BLaER1 treated with 17β-estradiol and CSF1 and Interleukin-3, amounts not matched to agents 10 nM and 100 nM (cell line): Measurements from ENCODE around the gene TMEM184B.

Experiments used
- H3K27ac ChIP-seq, 11 experiments: shearing (Covaris generic); formaldehyde crosslinking; 2 replicates each; pipeline ENCODE4 v1.8.1; 2022
- H3K27me3 ChIP-seq, 11 experiments: shearing (Covaris generic); formaldehyde crosslinking; 2 replicates each; pipeline ENCODE4 v1.8.1; 2022
- H3K36me3 ChIP-seq, 11 experiments: shearing (Covaris generic); formaldehyde crosslinking; 2 replicates each; pipeline ENCODE4 v1.8.1; 2022
- H3K4me1 ChIP-seq, 10 experiments: shearing (Covaris generic); formaldehyde crosslinking; 2 replicates each; pipeline ENCODE4 v1.8.1; 2022
- H3K4me2 ChIP-seq, 11 experiments: shearing (Covaris generic); formaldehyde crosslinking; 2 replicates each; pipeline ENCODE4 v1.8.1; 2022
- H3K4me3 ChIP-seq, 10 experiments: shearing (Covaris generic); formaldehyde crosslinking; 2 replicates each; pipeline ENCODE4 v1.8.1; 2022
- H3K9ac ChIP-seq, 11 experiments: shearing (Covaris generic); formaldehyde crosslinking; 2 replicates each; pipeline ENCODE4 v1.8.1; 2022
- H3K9me3 ChIP-seq, 11 experiments: shearing (Covaris generic); formaldehyde crosslinking; replicated peaks in 1 of 11; 2 replicates each; pipeline ENCODE4 v1.8.1; 2022
- H4K20me1 ChIP-seq, 11 experiments: shearing (Covaris generic); formaldehyde crosslinking; 2 replicates each; pipeline ENCODE4 v1.8.1; 2022
- Cebpa-rat ChIP-seq, 11 experiments: shearing (Covaris generic); IDR thresholded peaks; 2 replicates each; pipeline ENCODE4 v1.8.1; 2022

Gene TMEM184B

DNA sequence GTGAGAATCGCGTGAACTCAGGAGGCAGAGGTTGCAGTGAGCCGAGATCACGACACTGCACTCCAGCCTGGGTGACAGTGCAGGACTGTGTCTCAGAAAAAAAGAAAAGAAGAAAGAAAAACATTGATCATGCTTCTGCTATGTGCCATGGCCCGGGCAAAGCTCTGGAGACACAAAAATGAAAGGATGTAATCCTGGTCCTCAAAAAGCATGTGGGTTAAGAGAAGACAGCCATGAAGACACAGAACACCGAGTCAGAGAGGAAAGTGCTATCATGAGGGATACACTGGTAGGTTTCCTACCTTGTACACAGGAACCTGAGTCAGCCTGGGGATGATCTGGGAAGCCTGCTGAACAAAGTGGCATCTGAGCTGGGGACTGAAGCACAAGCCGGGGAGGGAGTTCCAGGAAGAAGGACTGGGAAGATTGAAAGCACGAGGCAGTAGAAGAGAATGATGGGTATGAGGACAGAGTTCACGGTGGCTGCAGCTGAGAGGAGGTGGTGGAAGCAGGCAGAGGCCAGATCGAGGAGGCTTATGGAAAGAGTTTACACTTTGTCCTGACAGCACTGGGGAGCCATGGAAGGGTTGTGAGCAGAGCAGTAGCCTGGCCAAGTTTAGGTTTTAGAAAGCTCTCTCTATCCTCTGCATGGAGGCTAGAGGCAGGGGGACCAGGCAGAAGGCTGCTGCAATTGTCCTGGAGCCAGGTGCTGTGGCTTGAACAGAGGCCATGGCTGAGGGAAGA, 80.9 kb downstream of the TMEM184B start:
- H3K36me3 ChIP-seq = no peaks in the 10 kb centered on the region
- no peak for TF ChIP-seq Cebpa-rat (IDR thresholded peaks at IDR 0.05)
- H3K4me3 ChIP-seq = no peak overlapping the region
- H3K27ac ChIP-seq = peak overlapping the region in 4 of 11 experiments; percentile 18 to 82 (median 38); a peak in 4 of 22 replicates
- peaks cover 20 to 69% (median 52%) of the 10 kb centered on the region in 10 experiments for H3K4me1 ChIP-seq
- H3K9ac ChIP-seq = peak overlapping the region in 2 of 11 experiments; percentile 3 to 18; a peak in 1 of 22 replicates
- H3K9me3 ChIP-seq = no peaks in the 10 kb centered on the region
- H3K27me3 ChIP-seq = no peaks in the 10 kb centered on the region
- H3K4me2 ChIP-seq = peak overlapping the region in 5 of 11 experiments; percentile 72 to 87 (median 84); a peak in 11 of 22 replicates
- no peaks in the 10 kb centered on the region for H4K20me1 ChIP-seq

DNA sequence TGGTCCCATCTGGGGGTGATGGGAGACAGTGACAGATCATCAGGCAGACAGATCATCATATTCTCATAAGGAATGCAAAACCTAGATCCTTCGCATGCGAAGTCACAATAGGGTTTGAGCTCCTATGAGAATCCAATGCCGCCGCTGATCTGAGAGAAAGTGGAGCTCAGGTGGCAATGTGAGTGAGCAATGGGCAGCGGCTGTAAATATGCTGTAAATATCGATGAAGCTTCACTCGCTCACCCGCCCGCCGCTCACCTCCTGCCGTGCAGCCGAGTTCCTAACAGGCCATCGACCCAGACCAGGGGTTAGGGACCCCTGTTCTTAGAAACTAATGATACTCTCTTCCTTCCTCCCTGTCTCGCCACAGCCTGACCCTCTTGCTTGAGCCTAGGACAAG, 81.8 kb downstream of the TMEM184B start:
- no peak for TF ChIP-seq Cebpa-rat (IDR thresholded peaks at IDR 0.05)

DNA sequence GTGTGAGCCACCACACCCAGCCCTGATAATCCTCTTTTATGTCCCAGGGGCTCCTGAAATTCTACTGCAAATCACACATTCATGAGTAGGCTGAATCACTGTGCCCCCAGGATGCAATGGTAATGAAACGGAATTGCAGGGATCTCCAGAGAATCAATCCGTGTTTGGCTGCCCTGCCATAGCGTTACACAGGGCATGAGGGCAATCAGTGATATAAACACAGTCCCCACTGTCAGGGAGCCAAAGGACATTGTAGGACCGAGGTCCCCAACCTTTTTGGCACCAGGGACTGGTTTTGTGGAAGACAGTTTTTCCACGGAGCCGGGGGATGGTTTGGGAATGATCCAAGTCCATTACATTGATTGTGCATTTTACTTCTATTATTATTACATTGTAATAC, 82.2 kb downstream of the TMEM184B start:
- H3K27me3 ChIP-seq = no peaks in the 10 kb centered on the region
- no peak overlapping the region for H3K4me2 ChIP-seq
- no peak overlapping the region for H3K27ac ChIP-seq
- TF ChIP-seq Cebpa-rat (IDR thresholded peaks at IDR 0.05) = no peak
- no peak overlapping the region for H3K4me3 ChIP-seq
- H3K9ac ChIP-seq = no peak overlapping the region
- no peaks in the 10 kb centered on the region for H3K36me3 ChIP-seq
- no peaks in the 10 kb centered on the region for H3K9me3 ChIP-seq
- H3K4me1 ChIP-seq = peaks cover 18 to 58% (median 47%) of the 10 kb centered on the region in 10 experiments
- H4K20me1 ChIP-seq = no peaks in the 10 kb centered on the region

More for the DNA sequence above, 81.8 kb downstream of the TMEM184B start:
- H3K27ac ChIP-seq = no peak overlapping the region
- no peak overlapping the region for H3K9ac ChIP-seq
- peaks cover 18 to 63% (median 49%) of the 10 kb centered on the region in 10 experiments for H3K4me1 ChIP-seq
- no peaks in the 10 kb centered on the region for H3K27me3 ChIP-seq
- no peak overlapping the region for H3K4me3 ChIP-seq
- no peaks in the 10 kb centered on the region for H3K36me3 ChIP-seq
- no peaks in the 10 kb centered on the region for H4K20me1 ChIP-seq
- no peaks in the 10 kb centered on the region for H3K9me3 ChIP-seq
- peak overlapping the region in 3 of 11 experiments; percentile 79 to 87 (median 84); a peak in 2 of 22 replicates for H3K4me2 ChIP-seq

DNA sequence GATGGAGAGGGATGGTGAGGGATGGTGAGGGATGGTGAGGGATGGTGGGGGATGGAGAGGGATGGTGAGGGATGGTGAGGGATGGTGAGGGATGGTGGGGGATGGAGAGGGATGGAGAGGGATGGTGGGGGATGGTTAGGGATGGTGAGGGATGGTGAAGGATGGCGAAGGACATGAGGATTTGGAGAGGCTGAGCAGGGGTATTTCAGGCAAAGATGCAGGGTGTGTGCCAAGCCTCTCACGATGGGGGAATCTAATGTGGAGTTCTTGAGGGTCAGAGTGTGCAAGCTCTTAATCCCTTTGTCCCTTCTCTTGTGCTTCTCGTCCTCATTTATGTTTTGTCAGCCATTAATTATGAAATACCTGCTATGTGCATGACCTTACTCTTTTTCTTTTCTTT, 83.7 kb downstream of the TMEM184B start:
- TF ChIP-seq Cebpa-rat (IDR thresholded peaks at IDR 0.05) = no peak

DNA sequence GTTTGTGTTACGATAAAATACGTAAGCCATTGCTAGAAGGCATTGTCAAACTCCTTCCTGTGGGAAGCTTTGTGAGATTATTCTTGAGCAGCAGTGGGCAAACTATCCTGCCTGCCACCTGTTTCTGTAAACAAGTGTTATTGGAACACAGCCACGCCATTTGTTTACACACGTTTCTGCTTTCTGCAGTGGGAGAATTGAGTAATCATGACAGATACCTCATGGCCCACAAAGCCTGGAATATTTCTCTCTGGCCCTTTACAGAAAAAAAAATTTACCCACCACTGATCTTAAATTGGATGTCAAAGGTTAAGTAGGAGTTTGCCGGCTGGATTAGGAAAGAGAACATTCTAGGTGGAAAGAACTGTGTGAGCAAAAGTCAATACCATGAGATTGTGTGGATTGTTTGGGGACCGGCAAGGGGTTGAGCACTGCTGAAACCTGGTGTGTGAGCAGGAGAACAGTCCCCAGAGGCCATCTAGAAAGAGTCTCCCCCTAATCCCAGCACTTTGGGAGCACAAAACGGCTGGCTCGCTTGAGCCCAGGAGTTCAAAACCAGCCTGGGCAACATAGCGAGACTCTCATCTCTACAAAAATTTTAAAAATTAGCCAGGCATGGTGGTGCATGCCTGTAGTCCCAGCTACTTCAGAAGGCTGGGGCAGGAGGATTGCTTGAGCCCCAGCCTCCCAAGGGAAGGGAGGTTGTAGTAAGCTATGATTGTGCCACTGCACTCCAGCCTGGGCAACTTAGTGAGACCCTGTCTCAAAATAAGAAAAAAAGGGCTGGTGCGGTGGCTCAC, 85.2 kb downstream of the TMEM184B start:
- Histone ChIP-seq H3K4me3 (no peak overlapping the region), H4K20me1 (no peaks in the 10 kb centered on the region), H3K9ac (0 out of 22 replicates have a peak overlapping the region, but pooled peaks of 1 of the 11 experiments have one; percentile 40), H3K36me3 (no peaks in the 10 kb centered on the region), H3K4me1 (peaks cover 14 to 47% (median 33%) of the 10 kb centered on the region in 10 experiments), H3K9me3 (no peaks in the 10 kb centered on the region), H3K27ac (peak overlapping the region in 1 of 11 experiments; percentile 15; a peak in 1 of 22 replicates), H3K27me3 (no peaks in the 10 kb centered on the region), H3K4me2 (peak overlapping the region in 5 of 11 experiments; percentile 16 to 28 (median 17); a peak in 8 of 22 replicates)
- TF ChIP-seq Cebpa-rat (IDR thresholded peaks at IDR 0.05) = no peak

More for the DNA sequence above, 83.7 kb downstream of the TMEM184B start:
- Histone ChIP-seq H3K9ac (no peak overlapping the region), H3K4me2 (no peak overlapping the region), H3K27me3 (no peaks in the 10 kb centered on the region), H3K36me3 (no peaks in the 10 kb centered on the region), H3K27ac (no peak overlapping the region), H4K20me1 (no peaks in the 10 kb centered on the region), H3K4me3 (no peak overlapping the region), H3K4me1 (peaks cover 9 to 47% (median 35%) of the 10 kb centered on the region in 10 experiments), H3K9me3 (no peaks in the 10 kb centered on the region)

DNA sequence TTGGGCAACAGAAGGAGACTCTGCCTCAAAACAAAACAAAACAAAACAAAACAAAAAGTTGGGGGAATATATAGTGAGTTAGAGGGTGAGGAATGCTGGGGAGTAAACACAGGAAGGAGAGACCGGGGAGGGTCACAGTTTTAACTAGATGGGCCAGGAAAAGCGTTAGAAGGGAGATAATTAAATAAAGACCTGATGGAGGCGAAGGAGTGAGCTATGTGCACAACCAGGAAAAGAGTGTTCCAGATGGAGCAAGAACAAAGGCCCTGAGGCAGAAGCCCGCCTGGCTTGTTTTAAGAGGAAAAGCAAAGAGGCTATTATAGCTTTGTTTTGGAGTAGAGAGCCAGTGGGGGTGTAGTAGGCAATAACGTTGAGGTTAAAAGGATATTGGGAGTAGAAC, 86.4 kb downstream of the TMEM184B start:
- Histone ChIP-seq H3K36me3 (no peaks in the 10 kb centered on the region), H3K27ac (no peak overlapping the region)
- TF ChIP-seq Cebpa-rat (IDR thresholded peaks at IDR 0.05) = no peak

DNA sequence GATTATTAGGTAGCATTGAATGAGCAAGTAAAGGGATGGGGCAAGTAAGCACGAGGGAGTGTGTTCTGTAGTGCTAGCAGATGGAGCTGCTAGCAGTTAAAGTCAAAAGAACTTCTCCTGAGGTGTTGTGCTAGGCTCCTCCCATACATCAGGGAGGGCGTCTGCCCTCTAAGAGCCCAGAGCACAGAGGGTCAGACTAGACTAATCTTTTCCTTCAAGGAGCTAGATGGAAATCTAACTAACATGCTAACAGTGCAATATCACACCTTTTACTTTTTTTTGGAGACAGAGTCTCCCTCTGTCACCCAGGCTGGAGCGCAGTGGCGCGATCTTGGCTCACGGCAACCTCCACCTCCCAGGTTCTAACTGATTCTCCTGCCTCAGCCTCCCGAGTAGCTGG, 88.0 kb downstream of the TMEM184B start:
- Histone ChIP-seq H3K36me3 (no peaks in the 10 kb centered on the region), H3K4me2 (no peak overlapping the region), H3K4me3 (no peak overlapping the region), H3K27me3 (no peaks in the 10 kb centered on the region), H3K9ac (no peak overlapping the region), H4K20me1 (no peaks in the 10 kb centered on the region), H3K9me3 (no peaks in the 10 kb centered on the region), H3K27ac (no peak overlapping the region), H3K4me1 (peaks cover 36 to 56% (median 44%) of the 10 kb centered on the region in 10 experiments)
- no peak for TF ChIP-seq Cebpa-rat (IDR thresholded peaks at IDR 0.05)

More for the DNA sequence above, 86.4 kb downstream of the TMEM184B start:
- peaks cover 19 to 43% (median 32%) of the 10 kb centered on the region in 10 experiments for H3K4me1 ChIP-seq
- H3K27me3 ChIP-seq = no peaks in the 10 kb centered on the region
- no peaks in the 10 kb centered on the region for H4K20me1 ChIP-seq
- H3K4me2 ChIP-seq = no peak overlapping the region
- no peak overlapping the region for H3K9ac ChIP-seq
- no peaks in the 10 kb centered on the region for H3K9me3 ChIP-seq
- H3K4me3 ChIP-seq = no peak overlapping the region

DNA sequence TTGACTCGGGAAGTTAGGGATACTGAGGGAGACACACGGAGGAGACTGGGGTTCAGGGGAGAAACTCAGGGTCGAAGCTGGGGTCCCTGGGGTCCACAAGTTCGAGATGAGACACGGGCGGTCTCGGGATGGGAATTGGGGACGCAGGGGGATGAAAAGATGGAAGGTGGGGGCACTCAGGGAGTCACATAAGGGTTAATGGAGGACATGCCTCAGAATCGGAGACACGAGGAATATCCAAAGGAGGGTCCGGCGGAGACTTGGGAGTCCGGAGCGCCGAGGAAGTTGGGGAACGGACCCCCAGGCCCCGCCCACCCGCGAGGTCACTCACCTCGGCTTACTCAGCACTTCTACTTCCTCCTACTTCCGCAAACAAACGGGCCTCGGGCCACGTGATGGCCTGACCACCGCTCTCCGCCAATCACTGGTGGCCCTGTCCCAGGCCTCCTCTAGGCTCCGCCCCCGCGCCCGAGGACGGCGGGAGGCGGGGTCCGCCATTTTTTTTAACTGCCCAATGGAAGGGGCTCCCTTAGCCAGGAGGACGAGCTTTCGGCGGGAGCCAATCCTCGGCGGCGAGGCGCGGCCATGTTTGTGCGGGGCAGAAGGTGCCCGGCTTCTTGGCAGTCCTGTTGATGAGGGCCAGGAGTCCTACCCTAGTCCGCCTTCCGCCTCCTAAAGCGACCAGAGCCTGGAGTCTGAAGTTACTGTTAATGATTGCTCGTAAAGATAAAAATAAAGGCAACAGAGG, 91.2 kb downstream of the TMEM184B start, which contains the start of gene PLA2G6:
Gene PLA2G6, minus strand, starts transcription at position 378 of the 748 bp plus-strand sequence. CDS start 12,404 bp downstream, outside the sequence.
- peak within 1 kb of the TSS; percentile 87 to 100 (median 98) for H3K27ac ChIP-seq
- TF ChIP-seq Cebpa-rat (IDR thresholded peaks at IDR 0.05) = no peak
- H3K9me3 ChIP-seq = no peaks in the 10 kb centered on the region
- H3K27me3 ChIP-seq = no peaks in the 10 kb centered on the region
- no peaks in the 10 kb centered on the region for H4K20me1 ChIP-seq
- H3K4me2 ChIP-seq = peak within 1 kb of the TSS; percentile 85 to 100 (median 96)
- no peaks in the 10 kb centered on the region for H3K36me3 ChIP-seq
- H3K9ac ChIP-seq = peak within 1 kb of the TSS; percentile 86 to 97 (median 94)
- peaks cover 58 to 75% (median 67%) of the 10 kb centered on the region in 10 experiments for H3K4me1 ChIP-seq
- peak within 1 kb of the TSS; percentile 54 to 81 (median 71) for H3K4me3 ChIP-seq
